RCC 7860 (cell line): ENCODE data around the gene COL5A1.

Source experiments
- DNase-seq: peaks from one replicate; pipeline ENCODE4 v3.0.0-alpha.2; 2015; ENCODE audit warnings: low spot score
- FAIRE-seq: peaks from 2 replicates; lab custom pipeline; 2012; peaks lifted over from hg19 to GRCh38; lab: Jason Lieb, UNC

COL5A1 gene

GRCh38 chr9:134606951-134607731 is 34.5 kb upstream of the COL5A1 start:
- DNase-seq (no peak), FAIRE-seq (no peak)

- DNase-seq = no peak
These were observed 33.6 kb upstream of the COL5A1 start for GRCh38 chr9:134607971-134608370.

GRCh38 chr9:134611046-134611445 is 30.6 kb upstream of the COL5A1 start:
- FAIRE-seq (no peak), DNase-seq (no peak)

More at GRCh38 chr9:134607971-134608370, 33.6 kb upstream of the COL5A1 start:
- FAIRE-seq = no peak

- DNase-seq (no peak), FAIRE-seq (no peak)
These were observed 29.3 kb upstream of the COL5A1 start for GRCh38 chr9:134612309-134612708.

- FAIRE-seq (no peak), DNase-seq (no peak)
These were observed 28.9 kb upstream of the COL5A1 start for GRCh38 chr9:134612715-134613114.

- DNase-seq = no peak
- no peak for FAIRE-seq
These were observed 27.3 kb upstream of the COL5A1 start for GRCh38 chr9:134614256-134614655.

- DNase-seq = no peak
- FAIRE-seq = no peak
These were observed 25.3 kb upstream of the COL5A1 start for GRCh38 chr9:134616341-134616740.

- FAIRE-seq (no peak), DNase-seq (no peak)
These were observed 24.4 kb upstream of the COL5A1 start for GRCh38 chr9:134617246-134617645.

- no peak for DNase-seq
These were observed 23.8 kb upstream of the COL5A1 start for GRCh38 chr9:134617836-134618162.

GRCh38 chr9:134618163-134618832 is 23.3 kb upstream of the COL5A1 start:
- no peak for DNase-seq
- FAIRE-seq = no peak

More at GRCh38 chr9:134617836-134618162, 23.8 kb upstream of the COL5A1 start:
- no peak for FAIRE-seq

GRCh38 chr9:134618833-134619447 is 22.7 kb upstream of the COL5A1 start:
- no peak for FAIRE-seq
- no peak for DNase-seq

GRCh38 chr9:134619448-134619982 is 22.1 kb upstream of the COL5A1 start:
- FAIRE-seq (no peak), DNase-seq (no peak)

GRCh38 chr9:134619983-134620661 is 21.5 kb upstream of the COL5A1 start:
- no peak for DNase-seq
- no peak for FAIRE-seq

GRCh38 chr9:134620751-134621557 is 20.6 kb upstream of the COL5A1 start:
- DNase-seq (no peak), FAIRE-seq (no peak)

GRCh38 chr9:134621558-134622110 is 20.0 kb upstream of the COL5A1 start:
- no peak for DNase-seq
- FAIRE-seq = no peak

- DNase-seq = no peak
- FAIRE-seq = no peak
These were observed 18.7 kb upstream of the COL5A1 start for GRCh38 chr9:134622896-134623257.

- DNase-seq (no peak), FAIRE-seq (no peak)
These were observed 18.1 kb upstream of the COL5A1 start for GRCh38 chr9:134623258-134624066.

- DNase-seq (no peak), FAIRE-seq (no peak)
These were observed 17.4 kb upstream of the COL5A1 start for GRCh38 chr9:134624137-134624591.

- DNase-seq (peak; percentile 95), FAIRE-seq (peak; percentile 95)
These were observed 16.9 kb upstream of the COL5A1 start for GRCh38 chr9:134624621-134625181.
